ENCODE data around the gene ZNF322. TPM values are rescaled to one million over a fixed set of nuclear protein-coding genes. Genes with fewer than 3 reads are reported as not detected.
"Not testable (repeated sequence)": the region's sequence is repeated elsewhere in the genome, so short reads cannot be mapped to it uniquely, and the experiment has no call there.

ZNF322 gene
- polyA plus RNA-seq, 1 donor = 24.8 TPM

DNA sequence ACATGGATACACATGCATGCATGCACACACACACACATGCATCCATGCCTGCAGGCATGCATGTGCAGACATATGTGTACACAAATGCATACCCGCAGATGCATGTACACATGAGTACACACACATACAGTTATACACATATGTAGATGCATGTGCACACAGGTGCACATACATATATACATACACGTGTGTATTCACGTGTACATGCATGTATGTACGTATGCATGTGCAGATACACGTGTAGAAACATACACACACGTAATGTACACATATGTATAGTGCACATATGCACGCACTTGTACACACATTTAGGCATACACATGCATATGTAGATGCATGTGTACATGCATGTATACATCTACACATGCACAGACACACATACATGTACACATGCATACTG, 11.0 kb upstream of the ZNF322 start:
- not testable (repeated sequence) for H3K4me1 ChIP-seq (ENCODE audit: control insufficient read depth, insufficient read depth, low read length); H3K9me3 ChIP-seq (ENCODE audit: control insufficient read depth, low read depth, low read length); H3K27me3 ChIP-seq (ENCODE audit: control insufficient read depth, insufficient read depth, low read length); H3K27ac ChIP-seq (ENCODE audit: low read length); H3K4me3 ChIP-seq (ENCODE audit: low read length); H3K36me3 ChIP-seq (ENCODE audit: control insufficient read depth, insufficient read depth, low read length); DNase-seq
- no CpG with 5 or more reads among the region's 7 CpGs for WGBS (ENCODE audit: insufficient coverage, low lambda C conversion rate)

DNA sequence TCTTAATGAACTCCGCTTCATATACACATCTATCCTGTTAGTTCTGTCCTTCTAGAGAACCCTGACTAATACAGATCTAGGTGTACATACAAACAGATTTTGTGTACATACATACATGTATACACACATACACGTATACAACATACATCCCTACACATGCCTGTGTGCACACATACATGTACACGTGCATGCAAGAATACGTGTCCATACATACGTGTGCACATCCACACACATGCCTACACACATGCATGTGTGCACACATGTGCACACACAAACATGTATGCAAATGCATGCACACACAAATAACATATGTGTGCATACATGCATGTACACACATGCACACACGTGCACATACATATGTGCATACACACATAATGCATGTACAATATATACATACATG, 10.5 kb upstream of the ZNF322 start:
- H3K27ac ChIP-seq (ENCODE audit: low read length); H3K4me3 ChIP-seq (ENCODE audit: low read length); H3K36me3 ChIP-seq (ENCODE audit: control insufficient read depth, insufficient read depth, low read length); DNase-seq; H3K9me3 ChIP-seq (ENCODE audit: control insufficient read depth, low read depth, low read length); H3K4me1 ChIP-seq (ENCODE audit: control insufficient read depth, insufficient read depth, low read length): not testable (repeated sequence)
- H3K27me3 ChIP-seq (ENCODE audit: control insufficient read depth, insufficient read depth, low read length) = peaks cover 11% of the 10 kb centered on the region
- no CpG with 5 or more reads among the region's 6 CpGs for WGBS (ENCODE audit: insufficient coverage, low lambda C conversion rate)

DNA sequence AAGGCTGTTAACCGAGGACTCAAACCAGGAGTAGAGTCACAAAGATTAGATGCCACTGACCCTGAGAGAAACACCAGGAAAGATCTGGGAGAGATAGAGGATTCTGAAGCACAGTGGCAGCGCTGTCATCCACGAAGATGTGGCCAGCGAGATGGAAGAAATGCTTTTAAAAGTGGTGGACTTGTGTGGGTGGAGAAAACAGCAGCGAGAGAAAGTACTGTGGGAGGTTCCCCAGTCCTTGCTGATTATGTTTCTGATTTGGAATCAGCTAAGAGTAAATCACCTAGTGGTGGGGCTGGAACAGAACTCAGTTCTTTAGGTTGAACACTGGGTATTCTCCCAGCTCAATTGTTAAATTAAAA, 435 bp upstream of the ZNF322 start:
- DNase-seq = peak in 1 of 2 donors; percentile 4

DNA sequence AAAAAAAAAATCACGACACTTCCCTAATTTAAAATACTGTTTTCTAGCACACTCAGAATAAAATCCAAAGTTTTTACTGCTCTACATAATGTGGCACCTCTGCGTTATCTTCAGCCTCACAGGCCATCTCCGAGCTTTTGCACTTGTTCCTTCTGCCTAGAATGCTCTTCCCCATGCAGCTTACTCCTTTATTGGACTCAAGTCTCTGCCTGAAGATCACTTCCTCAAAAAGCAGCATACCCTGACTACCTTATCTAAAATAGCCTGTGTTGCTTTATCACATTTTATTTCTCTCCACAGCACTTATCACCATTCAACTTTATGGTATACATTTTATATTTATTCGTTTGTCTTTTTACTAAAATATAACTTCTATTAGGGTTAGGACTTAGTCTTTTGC, 2.3 kb downstream of the ZNF322 start:
- DNase-seq = no peak
- H3K36me3 ChIP-seq (ENCODE audit: control insufficient read depth, insufficient read depth, low read length) = peaks cover 21% of the 10 kb centered on the region
- peaks cover 4% of the 10 kb centered on the region for H3K27me3 ChIP-seq (ENCODE audit: control insufficient read depth, insufficient read depth, low read length)
- H3K27ac ChIP-seq (ENCODE audit: low read length) = no peak overlapping the region
- no peaks in the 10 kb centered on the region for H3K4me1 ChIP-seq (ENCODE audit: control insufficient read depth, insufficient read depth, low read length)
- no peaks in the 10 kb centered on the region for H3K9me3 ChIP-seq (ENCODE audit: control insufficient read depth, low read depth, low read length)
- WGBS (ENCODE audit: insufficient coverage, low lambda C conversion rate) = 44% methylated on average over 1 of the region's 4 CpGs
- H3K4me3 ChIP-seq (ENCODE audit: low read length) = no peak overlapping the region

More for the DNA sequence above, 435 bp upstream of the ZNF322 start:
- Histone ChIP-seq H3K36me3 (ENCODE audit: control insufficient read depth, insufficient read depth, low read length) (peaks cover 11% of the 10 kb centered on the region), H3K4me3 (ENCODE audit: low read length) (peak overlapping the region; percentile 84), H3K9me3 (ENCODE audit: control insufficient read depth, low read depth, low read length) (no peaks in the 10 kb centered on the region), H3K27ac (ENCODE audit: low read length) (peak overlapping the region; percentile 53), H3K27me3 (ENCODE audit: control insufficient read depth, insufficient read depth, low read length) (peaks cover 14% of the 10 kb centered on the region), H3K4me1 (ENCODE audit: control insufficient read depth, insufficient read depth, low read length) (no peaks in the 10 kb centered on the region)
- no CpG with 5 or more reads among the region's 5 CpGs for WGBS (ENCODE audit: insufficient coverage, low lambda C conversion rate)

DNA sequence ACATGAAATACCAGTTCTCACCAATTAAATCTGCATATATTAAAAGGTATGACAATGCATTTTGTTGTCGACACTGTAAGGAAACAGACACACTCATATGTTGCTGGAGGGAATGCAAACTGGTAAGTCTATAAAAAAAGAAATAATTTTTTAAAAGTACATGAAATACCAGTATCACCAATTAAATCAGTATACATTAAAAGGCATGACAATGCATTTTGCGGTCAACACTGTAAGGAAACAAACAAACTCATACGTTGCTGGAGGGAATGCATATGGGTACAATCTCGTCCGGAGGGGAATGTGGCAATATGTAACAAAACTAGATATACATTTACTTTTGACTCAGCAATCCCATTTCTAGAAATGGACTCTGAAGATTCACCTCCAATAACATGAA, 6.5 kb downstream of the ZNF322 start:
- Histone ChIP-seq H3K27ac (ENCODE audit: low read length) (no peak overlapping the region), H3K4me3 (ENCODE audit: low read length) (no peak overlapping the region), H3K36me3 (ENCODE audit: control insufficient read depth, insufficient read depth, low read length) (peaks cover 32% of the 10 kb centered on the region), H3K27me3 (ENCODE audit: control insufficient read depth, insufficient read depth, low read length) (no peaks in the 10 kb centered on the region), H3K9me3 (ENCODE audit: control insufficient read depth, low read depth, low read length) (peaks cover 14% of the 10 kb centered on the region), H3K4me1 (ENCODE audit: control insufficient read depth, insufficient read depth, low read length) (no peaks in the 10 kb centered on the region)
- no peak for DNase-seq
- WGBS (ENCODE audit: insufficient coverage, low lambda C conversion rate) = 100% methylated on average over 1 of the region's 5 CpGs

DNA sequence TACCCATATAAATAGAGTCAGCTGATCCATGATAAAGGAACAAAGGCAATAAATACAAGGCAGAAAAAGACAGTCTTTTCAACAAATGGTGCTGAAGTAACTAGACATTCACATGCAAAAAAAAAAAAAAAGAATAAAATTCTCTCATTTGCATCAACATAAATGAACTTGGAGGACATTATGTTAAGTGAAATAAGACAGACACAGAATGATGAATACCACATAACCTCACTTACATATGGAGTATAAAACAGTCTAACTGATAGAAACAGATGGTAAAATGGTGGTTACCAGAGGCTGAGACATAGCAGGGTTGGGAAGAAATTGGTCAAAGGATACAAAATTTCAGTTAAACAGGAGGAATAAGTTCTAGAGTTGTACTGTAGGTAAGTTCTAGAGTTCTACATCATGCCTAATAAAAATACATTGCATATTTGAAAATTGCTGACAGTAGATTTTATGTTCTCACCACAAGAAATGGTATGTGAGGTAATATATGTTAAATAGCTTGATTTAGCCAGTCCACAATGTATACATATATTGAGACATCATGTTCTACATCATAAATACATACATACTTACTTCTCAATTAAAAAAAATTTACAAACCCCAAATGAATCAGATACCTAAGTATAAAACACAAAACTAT, 8.3 kb downstream of the ZNF322 start:
- Histone ChIP-seq H3K4me3 (ENCODE audit: low read length) (no peak overlapping the region), H3K27me3 (ENCODE audit: control insufficient read depth, insufficient read depth, low read length) (no peaks in the 10 kb centered on the region), H3K27ac (ENCODE audit: low read length) (no peak overlapping the region), H3K36me3 (ENCODE audit: control insufficient read depth, insufficient read depth, low read length) (peaks cover 30% of the 10 kb centered on the region), H3K9me3 (ENCODE audit: control insufficient read depth, low read depth, low read length) (peaks cover 20% of the 10 kb centered on the region), H3K4me1 (ENCODE audit: control insufficient read depth, insufficient read depth, low read length) (no peaks in the 10 kb centered on the region)
- DNase-seq = no peak

DNA sequence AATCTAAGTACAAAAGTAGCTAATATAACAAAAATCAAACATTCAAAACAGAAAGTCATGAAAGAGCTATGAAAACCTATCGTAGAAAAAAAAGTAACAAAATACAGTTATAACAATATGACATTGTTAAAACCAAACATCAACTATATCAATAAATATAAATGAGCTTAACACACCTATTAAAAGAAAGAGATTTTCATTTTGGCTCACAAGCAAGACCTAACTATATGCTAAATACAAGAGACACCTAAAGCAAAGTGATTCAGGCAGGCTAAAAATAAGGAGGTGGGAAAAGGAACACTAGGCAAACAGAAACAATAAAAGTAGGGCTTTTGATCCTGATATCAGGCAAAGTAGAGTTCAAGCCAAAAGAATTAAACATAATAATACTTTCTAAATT, 13.5 kb downstream of the ZNF322 start:
- no peaks in the 10 kb centered on the region for H3K27me3 ChIP-seq (ENCODE audit: control insufficient read depth, insufficient read depth, low read length)
- no peak overlapping the region for H3K4me3 ChIP-seq (ENCODE audit: low read length)
- H3K4me1 ChIP-seq (ENCODE audit: control insufficient read depth, insufficient read depth, low read length) = no peaks in the 10 kb centered on the region
- H3K9me3 ChIP-seq (ENCODE audit: control insufficient read depth, low read depth, low read length) = peaks cover 35% of the 10 kb centered on the region
- DNase-seq = no peak
- WGBS (ENCODE audit: insufficient coverage, low lambda C conversion rate) = 100% methylated on average over 1 of the region's 1 CpG
- H3K27ac ChIP-seq (ENCODE audit: low read length) = no peak overlapping the region
- peaks cover 38% of the 10 kb centered on the region for H3K36me3 ChIP-seq (ENCODE audit: control insufficient read depth, insufficient read depth, low read length)

DNA sequence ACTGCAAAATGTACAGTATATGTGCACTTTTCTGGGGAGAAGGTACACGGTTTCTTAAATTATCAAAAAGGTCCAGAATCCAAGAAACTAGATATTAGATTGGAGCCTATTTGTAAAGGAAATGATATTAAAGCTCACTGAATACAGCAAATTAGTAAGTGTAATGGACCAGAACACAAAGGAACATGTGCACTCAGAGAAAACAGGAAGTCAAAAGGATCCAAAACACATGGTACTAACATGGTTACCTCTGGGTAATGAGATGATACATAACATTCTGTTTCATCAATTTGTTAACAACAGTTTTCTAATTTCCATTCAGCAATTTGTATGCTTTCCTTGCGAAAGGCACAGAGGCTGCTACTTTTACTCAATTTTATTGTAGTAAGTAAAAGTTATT, 18.7 kb downstream of the ZNF322 start:
- H3K36me3 ChIP-seq (ENCODE audit: control insufficient read depth, insufficient read depth, low read length) = peaks cover 52% of the 10 kb centered on the region
- H3K9me3 ChIP-seq (ENCODE audit: control insufficient read depth, low read depth, low read length) = peaks cover 16% of the 10 kb centered on the region
- no peak overlapping the region for H3K27ac ChIP-seq (ENCODE audit: low read length)
- H3K4me1 ChIP-seq (ENCODE audit: control insufficient read depth, insufficient read depth, low read length) = no peaks in the 10 kb centered on the region
- no peak overlapping the region for H3K4me3 ChIP-seq (ENCODE audit: low read length)
- DNase-seq = no peak
- 94% methylated on average over 2 of the region's 2 CpGs for WGBS (ENCODE audit: insufficient coverage, low lambda C conversion rate)
- no peaks in the 10 kb centered on the region for H3K27me3 ChIP-seq (ENCODE audit: control insufficient read depth, insufficient read depth, low read length)

DNA sequence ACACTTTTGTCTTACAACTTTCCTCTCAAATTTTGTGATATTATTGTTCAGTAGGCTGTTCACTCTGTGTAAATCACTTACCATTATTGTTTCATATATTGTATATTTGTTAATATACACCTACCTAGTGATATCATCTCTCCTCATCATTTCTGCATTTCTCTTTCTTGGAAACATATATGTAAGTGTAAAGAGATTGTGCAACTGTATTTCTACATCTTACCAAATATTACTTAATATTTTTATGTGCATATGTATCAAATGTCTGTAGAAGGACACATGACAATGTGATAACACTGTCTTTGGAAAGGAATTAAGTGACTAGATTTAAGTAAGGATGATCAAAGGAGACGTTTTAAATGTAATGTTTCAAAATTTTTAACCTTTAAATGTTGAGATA, 30.2 kb downstream of the ZNF322 start:
- H3K27ac ChIP-seq (ENCODE audit: low read length) = no peak overlapping the region
- 50% methylated on average over 1 of the region's 1 CpG for WGBS (ENCODE audit: insufficient coverage, low lambda C conversion rate)
- DNase-seq = no peak
- H3K27me3 ChIP-seq (ENCODE audit: control insufficient read depth, insufficient read depth, low read length) = no peaks in the 10 kb centered on the region
- H3K4me1 ChIP-seq (ENCODE audit: control insufficient read depth, insufficient read depth, low read length) = no peaks in the 10 kb centered on the region
- H3K9me3 ChIP-seq (ENCODE audit: control insufficient read depth, low read depth, low read length) = no peaks in the 10 kb centered on the region
- H3K36me3 ChIP-seq (ENCODE audit: control insufficient read depth, insufficient read depth, low read length) = no peaks in the 10 kb centered on the region
- H3K4me3 ChIP-seq (ENCODE audit: low read length) = no peak overlapping the region

DNA sequence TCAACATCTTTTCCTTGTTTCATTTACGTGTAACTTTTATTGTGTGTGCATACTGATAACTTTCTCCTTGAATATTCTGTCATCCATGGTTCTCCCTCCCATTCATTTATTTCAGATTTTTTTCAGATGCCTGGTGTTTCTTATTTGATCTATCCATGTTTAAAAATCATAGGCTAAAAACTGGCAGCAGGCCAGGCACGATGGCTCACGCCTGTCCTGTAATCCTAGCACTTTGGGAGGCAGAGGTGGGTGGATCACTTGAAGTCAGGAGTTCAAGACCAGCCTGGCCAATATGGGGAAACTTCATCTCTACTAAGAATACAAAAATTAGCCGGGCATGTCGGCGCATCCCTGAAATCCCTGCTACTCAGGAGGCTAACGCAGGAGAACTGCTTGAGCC, 31.7 kb downstream of the ZNF322 start:
- Histone ChIP-seq H3K4me3 (ENCODE audit: low read length) (no peak overlapping the region), H3K36me3 (ENCODE audit: control insufficient read depth, insufficient read depth, low read length) (no peaks in the 10 kb centered on the region), H3K27me3 (ENCODE audit: control insufficient read depth, insufficient read depth, low read length) (no peaks in the 10 kb centered on the region), H3K9me3 (ENCODE audit: control insufficient read depth, low read depth, low read length) (no peaks in the 10 kb centered on the region), H3K27ac (ENCODE audit: low read length) (no peak overlapping the region), H3K4me1 (ENCODE audit: control insufficient read depth, insufficient read depth, low read length) (no peaks in the 10 kb centered on the region)
- DNase-seq = no peak
- 93% methylated on average over 1 of the region's 7 CpGs for WGBS (ENCODE audit: insufficient coverage, low lambda C conversion rate)

DNA sequence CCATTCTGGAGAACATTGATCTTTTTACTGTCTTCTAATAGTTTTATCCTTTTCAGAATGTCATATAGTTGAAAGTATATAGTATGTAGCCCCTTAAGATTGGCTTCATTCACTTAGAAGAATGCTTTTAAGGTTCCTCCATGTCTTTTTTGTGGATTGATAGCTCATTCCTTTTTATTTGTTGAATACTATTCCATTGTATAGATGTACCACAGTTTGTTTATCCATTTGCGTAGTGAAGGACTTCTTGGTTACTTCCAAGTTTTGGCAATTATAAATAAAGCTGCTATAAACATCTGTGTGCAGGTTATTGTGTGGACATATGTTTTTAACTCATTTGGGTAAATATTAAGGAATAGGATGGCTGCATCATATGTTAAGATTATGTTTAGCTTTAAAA, 35.0 kb downstream of the ZNF322 start:
- H3K27me3 ChIP-seq (ENCODE audit: control insufficient read depth, insufficient read depth, low read length) = peaks cover 4% of the 10 kb centered on the region
- no CpG with 5 or more reads among the region's 1 CpG for WGBS (ENCODE audit: insufficient coverage, low lambda C conversion rate)

More for the DNA sequence above, 35.0 kb downstream of the ZNF322 start:
- Histone ChIP-seq H3K36me3 (ENCODE audit: control insufficient read depth, insufficient read depth, low read length) (no peaks in the 10 kb centered on the region), H3K9me3 (ENCODE audit: control insufficient read depth, low read depth, low read length) (no peaks in the 10 kb centered on the region), H3K27ac (ENCODE audit: low read length) (no peak overlapping the region), H3K4me3 (ENCODE audit: low read length) (no peak overlapping the region), H3K4me1 (ENCODE audit: control insufficient read depth, insufficient read depth, low read length) (no peaks in the 10 kb centered on the region)
- DNase-seq = no peak

Measured in large intestine (tissue), 3 donors.